ENCODE measurements around the gene DNAH5. TPM values are rescaled to one million over a fixed set of nuclear protein-coding genes. Genes with fewer than 3 reads are reported as not detected.

The DNAH5 gene
- total and polyA plus RNA-seq, 2 of the 13 experiments (the other 11 are each of a cell fraction or from before 2014, with no cell fraction given) = 0.09 TPM

- TF ChIP-seq ZHX2 (IDR thresholded peaks at IDR 0.05; ENCODE audit: low read depth) = no peak
- TF ChIP-seq ZHX2 (CRISPR knock-in tag; IDR thresholded peaks at IDR 0.05; ENCODE audit: borderline replicate concordance) = no peak
- no peak for TF ChIP-seq TFDP2 (CRISPR knock-in tag; IDR thresholded peaks at IDR 0.05)
Measured at GRCh38 chr5:13957032-13957645, 12.7 kb upstream of the DNAH5 start (continued).

- ChIA-PET CTCF (ENCODE audit: low intra/inter-chr PET ratio, low total read pairs) (no interaction called here), POLR2A (no interaction called here)
- Histone ChIP-seq H3K36me3 (replicated peaks in 1 of 2; ENCODE audit: control insufficient read depth in 1 of 2, insufficient read depth in 2 of 2, low read length in 2 of 2) (no peaks in the 10 kb centered on the region), H3K4me1 (ENCODE audit: insufficient read depth, low read length) (no peaks in the 10 kb centered on the region), H2AFZ (ENCODE audit: low read length) (no peak overlapping the region), H3K9ac (ENCODE audit: insufficient read depth, low read depth, low read length) (no peak overlapping the region), H3K9me3 (ENCODE audit: low read length) (no peaks in the 10 kb centered on the region), H3K27ac (ENCODE audit: extremely low read length, insufficient read depth, low read length) (no peak overlapping the region), H3K4me3 (replicated peaks in 1 of 3; ENCODE audit: insufficient read depth in 1 of 3, low read depth in 2 of 3, low read length in 3 of 3) (no peak overlapping the region), H3K27me3 (ENCODE audit: control insufficient read depth in 1 of 2, insufficient read depth in 2 of 2, low read length in 2 of 2) (peaks cover 0 to 3% of the 10 kb centered on the region in 2 experiments; a peak in 1 of 5 replicates), H4K20me1 (ENCODE audit: insufficient read depth, low read length) (no peaks in the 10 kb centered on the region), H3K4me2 (ENCODE audit: low read depth, low read length) (no peak overlapping the region), H3K79me2 (ENCODE audit: insufficient read depth, low read length) (no peaks in the 10 kb centered on the region)
- in situ Hi-C loops (cut with HindIII; ENCODE audit: extremely low pct_ligation_motif_present, low pct_unique_long_range_greater_than_20kb) (no loop called here), intact Hi-C loops (cut with micrococcal nuclease; ENCODE audit: unreplicated experiment) (loop anchor here (5.0 to 10.0 kb wide), 4 partner anchors 739 to 1934 kb away; no protein-coding TSS in a partner anchor)
- ATAC-seq = no peak
- FAIRE-seq = no peak
- peak in 1 of 2 experiments; percentile 30; a peak in 2 of 4 replicates for TF ChIP-seq MAFK (conservative IDR thresholded peaks at IDR 0.05 in 1 of 2, IDR thresholded peaks at IDR 0.05 in 1 of 2; ENCODE audit: low read length in 2 of 2)
- TF ChIP-seq GATAD1 (CRISPR knock-in tag; IDR thresholded peaks at IDR 0.05) = no peak
- no peak for TF ChIP-seq CAMTA2 (CRISPR knock-in tag; IDR thresholded peaks at IDR 0.05; ENCODE audit: borderline replicate concordance)
- TF ChIP-seq MAFF (IDR thresholded peaks at IDR 0.05; ENCODE audit: low read depth, low read length) = peak; percentile 18; the same call in 1 of the 2 replicates
- 30% methylated on average over 3 of the region's 3 CpGs for WGBS (ENCODE audit: low lambda C conversion rate)
- BruUV-seq (replicated peaks) = no TSS peak
- no peak for DNase-seq (ENCODE audit: low spot score)
Measured at GRCh38 chr5:13956471-13956870, 12.0 kb upstream of the DNAH5 start.
